ENCODE measurements around the gene LAIR2.

The LAIR2 gene

GRCh38 chr19:54535601-54536000, 33.0 kb downstream of the LAIR2 start:
- no peak for DNase-seq

- DNase-seq: no peak
Observed at GRCh38 chr19:54536956-54537355, 34.3 kb downstream of the LAIR2 start.

- DNase-seq: no peak
Observed at GRCh38 chr19:54541712-54542111, 39.1 kb downstream of the LAIR2 start.

- no peak for DNase-seq
Observed at GRCh38 chr19:54548806-54549205, 46.2 kb downstream of the LAIR2 start.

GRCh38 chr19:54549224-54549623, 46.6 kb downstream of the LAIR2 start:
- no peak for DNase-seq

- no peak for DNase-seq
Observed at GRCh38 chr19:54551293-54551692, 48.7 kb downstream of the LAIR2 start.

- no peak for DNase-seq
Observed at GRCh38 chr19:54551950-54552912, 49.6 kb downstream of the LAIR2 start.

GRCh38 chr19:54552913-54553310, 50.3 kb downstream of the LAIR2 start:
- no peak for DNase-seq

GRCh38 chr19:54554006-54554405, 51.4 kb downstream of the LAIR2 start:
- DNase-seq: no peak

- no peak for DNase-seq
Observed at GRCh38 chr19:54554896-54555295, 52.3 kb downstream of the LAIR2 start.

GRCh38 chr19:54556194-54556593, 53.6 kb downstream of the LAIR2 start:
- no peak for DNase-seq

GRCh38 chr19:54558339-54558738, 55.7 kb downstream of the LAIR2 start:
- no peak for DNase-seq

All from right hindlimb (tissue), 1 donor.